GM21526 (cell line): ENCODE measurements around the gene CMC1.
"Not testable (repeated sequence)": the region's sequence is repeated elsewhere in the genome, so short reads cannot be mapped to it uniquely, and the experiment has no call there.

ENCODE experiments used
- ATAC-seq: cut with Tn5 transposase; IDR thresholded peaks from one replicate; pipeline ENCODE4 v1.9.1; 2021; ENCODE audit warnings: moderate library complexity; ENCODE audit not compliant: unreplicated experiment, low FRiP score

Gene CMC1, protein sequence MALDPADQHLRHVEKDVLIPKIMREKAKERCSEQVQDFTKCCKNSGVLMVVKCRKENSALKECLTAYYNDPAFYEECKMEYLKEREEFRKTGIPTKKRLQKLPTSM

DNA sequence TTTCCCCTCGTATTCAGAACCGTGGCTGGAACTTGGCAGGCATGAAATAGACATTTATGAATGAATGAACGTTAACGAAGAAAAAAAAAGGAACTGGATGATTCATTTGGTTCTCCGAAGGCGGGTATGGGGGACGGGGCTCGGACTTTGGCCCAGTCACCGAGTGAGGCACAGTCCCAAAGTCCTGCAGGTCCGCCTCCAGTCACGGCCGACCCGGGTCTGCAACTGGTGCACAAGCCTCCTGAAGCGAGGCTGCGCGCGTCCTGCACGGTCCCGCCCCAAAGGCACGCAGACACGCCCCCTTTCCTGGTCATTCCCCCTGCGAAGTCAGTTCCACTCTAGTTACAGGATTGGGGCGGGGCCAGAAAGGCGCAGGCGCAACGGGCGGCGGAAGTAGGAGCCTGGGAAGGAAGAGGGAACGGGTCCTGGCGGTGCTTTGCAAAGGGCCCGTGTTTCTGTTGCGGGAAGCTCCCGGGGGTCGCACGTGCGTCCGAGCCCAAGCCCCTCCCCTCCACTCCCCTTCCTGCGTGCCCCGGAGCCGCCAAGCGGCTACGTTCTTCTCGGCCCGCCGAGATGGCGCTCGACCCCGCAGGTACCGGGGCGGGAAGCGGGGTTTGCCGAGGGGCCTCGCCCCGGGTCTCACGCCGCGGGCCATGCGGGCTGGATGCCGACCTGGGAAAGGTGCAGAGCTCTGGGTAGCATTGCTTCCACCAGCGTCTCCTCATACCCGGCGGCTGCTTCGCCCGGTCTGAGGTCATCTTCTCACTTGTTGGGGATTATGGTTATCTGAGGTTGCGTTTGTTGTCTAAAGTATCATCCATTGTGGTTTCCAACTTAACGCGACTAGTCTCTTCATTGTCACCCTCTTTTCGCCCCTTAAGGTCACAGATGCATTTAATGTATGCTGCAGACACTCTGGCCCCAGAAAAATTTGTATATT, at the start of gene CMC1:
Gene CMC1, plus strand, starts transcription at position 399 of the 940 bp plus-strand sequence. Its CDS starts 175 bp downstream, at position 574.
- peak; percentile 98 for ATAC-seq

DNA sequence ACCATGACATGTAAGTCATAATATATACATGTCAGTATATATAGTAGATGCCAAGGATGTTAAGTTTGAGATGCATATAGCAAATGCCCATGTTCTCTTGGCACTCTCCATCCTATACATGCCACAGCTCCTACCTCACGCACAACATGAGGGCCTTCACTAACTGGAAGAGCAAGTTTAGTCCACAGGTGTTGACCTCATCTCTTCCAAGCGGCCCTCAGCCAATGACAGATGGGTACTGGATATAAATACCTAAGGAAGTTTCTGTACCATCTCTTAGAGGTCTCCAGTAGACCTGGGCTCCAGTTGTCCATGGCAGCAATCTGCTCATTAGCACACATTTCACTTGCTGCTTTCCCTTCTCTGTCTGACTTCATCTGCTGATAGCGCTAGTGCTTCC, 43.3 kb upstream of the CMC1 start:
- ATAC-seq: no peak

DNA sequence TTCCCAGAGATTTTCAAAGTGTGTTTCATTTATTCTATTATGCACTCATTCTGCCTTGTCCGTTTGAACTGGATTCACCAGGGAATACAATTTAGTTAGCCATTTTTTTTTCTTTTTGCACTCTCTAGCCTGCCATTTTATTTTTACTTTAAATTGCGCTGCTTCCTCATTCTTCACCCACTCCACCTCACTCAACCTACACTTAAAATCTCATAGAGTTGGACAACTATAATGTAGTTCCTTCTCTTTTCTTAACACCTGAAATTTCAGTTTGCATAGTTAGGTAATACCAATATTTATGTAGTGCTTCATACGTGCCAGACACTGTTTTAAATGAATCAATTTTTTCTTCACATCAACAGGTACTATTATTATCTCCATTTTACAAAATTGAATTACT, 42.4 kb upstream of the CMC1 start:
- no peak for ATAC-seq

DNA sequence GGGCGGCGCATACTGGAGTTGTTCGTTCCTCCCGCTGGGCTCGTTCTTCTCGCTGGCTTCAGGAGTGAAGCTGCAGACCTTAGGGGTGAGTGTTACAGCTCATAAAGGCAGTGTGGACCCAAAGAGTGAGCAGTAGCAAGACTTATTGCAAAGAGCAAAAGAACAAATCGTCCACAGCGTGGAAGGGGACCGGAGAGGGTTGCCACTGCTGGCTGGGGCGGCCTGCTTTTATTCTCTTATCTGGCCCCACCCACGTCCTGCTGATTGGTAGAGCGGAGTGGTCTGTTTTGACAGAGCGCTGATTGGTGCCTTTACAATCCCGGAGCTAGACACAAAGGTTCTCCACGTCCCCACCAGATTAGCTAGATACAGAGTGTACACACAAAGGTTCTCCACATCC, 41.8 kb upstream of the CMC1 start:
- ATAC-seq: not testable (repeated sequence)

DNA sequence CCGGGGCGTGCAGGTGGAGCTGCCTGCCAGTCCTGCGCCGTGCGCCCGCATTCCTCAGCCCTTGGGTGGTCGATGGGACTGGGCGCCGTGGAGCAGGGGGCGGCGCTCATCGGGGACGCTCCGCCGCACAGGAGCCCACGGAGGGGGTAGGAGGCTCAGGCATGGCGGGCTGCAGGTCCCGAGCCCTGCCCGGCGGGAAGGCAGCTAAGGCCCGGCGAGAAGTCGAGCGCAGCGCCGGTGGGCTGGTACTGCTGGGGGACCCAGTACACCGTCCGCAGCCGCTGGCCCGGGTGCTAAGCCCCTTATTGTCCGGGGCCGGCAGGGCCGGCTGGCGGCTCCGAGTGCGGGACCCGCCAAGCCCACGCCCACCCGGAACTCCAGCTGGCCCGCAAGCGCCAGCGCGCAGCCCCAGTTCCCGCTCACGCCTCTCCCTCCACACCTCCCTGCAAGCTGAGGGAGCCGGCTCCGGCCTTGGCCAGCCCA, 41.0 kb upstream of the CMC1 start:
- not testable (repeated sequence) for ATAC-seq

DNA sequence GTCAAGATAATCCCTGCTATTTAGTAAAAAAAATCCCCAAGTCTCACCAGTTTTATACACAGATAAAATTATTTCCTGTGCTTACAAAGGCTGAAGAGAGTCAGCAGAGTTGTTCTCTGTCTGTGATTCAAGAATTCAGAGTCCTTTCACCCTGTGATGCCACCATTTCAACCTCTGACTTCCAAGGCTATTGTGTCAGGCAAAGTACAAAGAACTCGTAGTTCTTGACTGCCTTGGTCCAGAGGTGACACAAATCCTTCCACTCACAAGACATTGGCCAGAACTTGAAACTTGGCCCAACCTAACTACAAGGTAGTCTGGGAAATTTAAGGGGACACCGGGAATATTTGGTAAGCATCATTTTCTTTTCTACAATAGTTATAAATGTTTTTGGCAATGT, 34.9 kb upstream of the CMC1 start:
- ATAC-seq: no peak

DNA sequence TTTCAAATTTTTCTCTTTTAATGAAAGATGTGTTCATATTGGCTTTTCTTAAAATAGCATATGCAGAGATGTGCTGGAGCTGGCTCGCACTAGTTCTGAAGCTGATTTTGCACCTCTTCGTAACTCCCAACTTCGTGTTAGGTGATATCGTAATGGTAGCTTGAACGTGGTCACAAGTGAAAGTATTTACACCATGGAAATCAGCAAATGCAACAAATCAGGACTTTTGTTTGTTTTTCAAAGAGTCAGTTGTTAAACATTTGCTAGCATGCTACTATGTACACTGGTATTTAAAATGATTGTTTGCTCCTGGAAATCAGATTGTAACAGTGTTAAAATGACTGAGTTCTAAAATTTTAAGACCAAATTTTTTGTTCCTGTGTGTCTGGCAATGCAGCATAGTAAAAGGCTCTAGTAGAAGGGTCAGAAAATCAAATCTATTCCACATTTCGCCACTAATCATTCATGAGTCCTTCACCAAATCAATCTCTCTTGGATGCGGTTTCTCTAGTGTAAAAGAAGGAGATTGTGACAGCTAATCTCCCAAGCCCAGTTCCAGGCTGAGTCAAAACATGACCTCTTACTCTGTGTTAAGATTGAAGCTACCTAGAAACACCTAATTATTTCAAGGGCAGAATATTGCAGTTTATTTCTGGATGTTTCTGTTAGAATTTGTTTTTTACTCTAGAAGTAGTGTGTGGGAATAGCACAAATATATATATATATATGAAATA, 34.3 kb upstream of the CMC1 start:
- ATAC-seq: no peak

DNA sequence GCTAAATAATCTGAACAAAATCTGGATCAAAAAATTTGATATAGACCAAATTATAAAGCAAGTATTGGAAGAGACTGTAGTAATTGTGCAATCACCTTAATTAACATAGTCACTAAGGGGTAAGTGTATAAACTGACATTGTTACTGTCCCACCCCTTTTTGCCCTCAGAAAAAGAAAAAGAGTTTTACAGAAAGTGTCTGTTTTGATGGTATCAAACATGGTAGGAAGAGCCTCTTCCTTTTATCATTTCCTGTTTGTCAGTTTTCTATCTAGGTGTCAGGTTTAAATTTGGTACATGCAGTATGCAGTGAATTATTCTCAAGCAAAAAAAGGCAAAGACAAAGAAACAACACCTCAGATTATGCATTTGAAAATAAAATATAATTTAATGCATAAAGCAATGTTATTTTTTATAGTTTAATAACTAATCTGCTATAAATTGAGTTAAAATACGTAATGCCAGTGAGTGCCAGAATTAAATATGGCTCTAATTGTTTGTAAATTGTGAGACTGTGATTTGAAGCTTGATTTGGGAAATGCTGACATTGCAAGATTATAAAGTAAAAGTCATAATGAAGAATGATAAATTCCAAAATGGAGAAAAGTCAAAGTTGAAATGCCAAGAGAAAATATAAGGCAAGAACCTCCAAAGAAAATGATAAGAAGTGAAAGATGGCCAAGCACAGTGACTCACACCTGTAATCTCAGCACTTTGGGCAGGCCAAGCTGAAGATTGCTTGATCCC, 30.3 kb upstream of the CMC1 start:
- ATAC-seq: no peak

DNA sequence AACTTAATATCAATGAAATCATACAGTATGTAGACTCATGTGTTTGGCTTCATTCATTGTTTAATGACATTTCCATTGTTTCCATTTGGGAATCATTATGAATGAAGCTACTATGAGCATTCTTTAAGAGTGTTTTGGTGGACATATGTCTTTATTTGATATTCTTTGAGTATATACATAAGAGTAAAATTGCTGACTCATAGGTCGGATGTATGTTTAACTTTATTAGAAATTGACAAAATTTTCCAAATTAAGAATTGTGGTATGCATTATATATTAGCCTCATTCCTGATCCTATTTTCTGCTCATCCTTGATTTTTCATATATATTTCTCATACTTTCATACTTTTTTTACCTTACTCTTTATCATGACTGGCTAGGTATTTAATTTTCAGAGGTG, 28.7 kb upstream of the CMC1 start:
- ATAC-seq: no peak

DNA sequence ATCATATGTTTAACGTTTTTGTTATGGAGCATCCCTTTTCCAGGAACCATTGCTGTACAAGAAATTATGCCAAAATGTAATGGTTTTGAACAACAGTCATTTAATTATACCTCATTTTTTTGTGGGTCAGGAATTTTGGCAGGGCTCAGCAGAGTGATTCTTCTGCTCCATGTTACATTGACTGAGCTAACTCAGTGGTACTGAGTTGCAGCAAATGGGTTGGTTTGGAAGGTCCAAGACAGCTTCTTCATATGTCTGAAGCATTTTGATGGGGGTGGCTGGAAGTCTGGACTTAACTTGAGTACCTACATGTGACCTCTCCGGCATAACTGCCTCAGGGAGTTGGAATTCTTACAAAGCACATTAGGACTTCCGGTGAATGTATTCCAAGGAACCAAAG, 26.0 kb upstream of the CMC1 start:
- no peak for ATAC-seq

DNA sequence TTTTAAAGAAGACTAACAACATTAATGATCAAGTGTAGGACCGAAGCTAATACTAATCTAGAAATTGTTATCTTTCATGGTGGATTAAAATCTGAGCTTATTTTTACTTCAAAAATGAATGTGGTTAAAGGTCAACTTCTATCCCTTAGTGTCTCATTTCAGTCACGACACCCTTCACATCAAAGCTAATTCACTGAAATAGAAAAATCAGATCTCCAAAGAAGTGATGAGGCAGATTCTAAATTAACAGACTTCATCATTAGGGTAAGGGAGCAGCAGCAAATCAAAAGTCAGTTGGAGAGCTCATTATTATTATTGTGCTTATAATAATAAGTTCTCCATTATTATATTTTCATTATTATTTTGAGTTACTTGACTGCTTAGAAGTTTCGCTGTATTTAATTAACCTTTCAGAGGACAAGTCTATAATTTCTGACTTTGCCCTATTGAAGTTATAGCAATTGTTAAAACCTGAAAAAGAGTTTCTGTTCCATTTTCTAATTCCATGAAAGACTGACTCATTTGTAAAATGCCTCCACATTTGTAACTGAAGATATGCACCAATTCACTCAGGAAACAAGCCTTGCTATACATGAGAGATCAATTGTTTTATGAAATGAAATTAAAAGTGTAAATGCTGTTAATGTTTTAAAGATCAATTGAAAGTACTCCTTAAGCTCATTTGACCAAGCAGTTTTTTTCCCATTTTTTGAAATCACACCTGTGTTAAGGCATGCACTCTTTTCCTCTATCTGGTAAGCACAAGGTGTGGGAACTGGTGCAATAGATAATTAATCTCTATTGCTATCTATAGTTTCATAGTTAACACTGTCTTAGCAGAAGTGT, 23.1 kb upstream of the CMC1 start:
- no peak for ATAC-seq

DNA sequence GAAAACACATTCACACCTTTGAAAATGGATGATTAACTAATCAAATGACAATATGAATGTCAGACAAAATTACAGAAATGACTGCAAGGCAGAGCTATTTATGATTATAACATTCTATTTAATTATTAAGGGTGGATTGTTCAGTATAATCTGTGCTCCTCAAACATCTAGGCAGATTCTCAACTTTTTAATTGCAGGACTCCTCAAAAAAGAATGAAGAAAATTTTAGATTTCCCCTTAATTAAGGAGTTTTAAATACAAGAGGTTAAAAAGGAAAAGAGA, 22.6 kb upstream of the CMC1 start:
- no peak for ATAC-seq

DNA sequence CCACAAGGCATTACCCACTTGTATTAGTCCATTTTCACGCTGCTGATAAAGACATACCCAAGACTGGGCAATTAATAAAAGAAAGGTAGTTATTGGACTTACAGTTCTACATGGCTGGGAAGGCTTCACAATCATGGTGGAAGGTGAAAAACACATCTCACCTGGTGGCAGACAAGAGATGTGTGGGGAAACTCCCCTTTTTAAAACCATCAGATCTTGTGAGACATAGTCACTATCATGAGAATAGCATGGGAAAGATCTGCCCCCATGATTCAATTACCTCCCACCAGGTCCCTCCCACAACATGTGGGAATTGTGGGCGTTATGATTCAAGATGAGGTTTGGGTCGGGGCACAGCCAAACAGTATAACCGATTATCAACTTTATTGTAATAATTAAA, 17.0 kb upstream of the CMC1 start:
- ATAC-seq: no peak

DNA sequence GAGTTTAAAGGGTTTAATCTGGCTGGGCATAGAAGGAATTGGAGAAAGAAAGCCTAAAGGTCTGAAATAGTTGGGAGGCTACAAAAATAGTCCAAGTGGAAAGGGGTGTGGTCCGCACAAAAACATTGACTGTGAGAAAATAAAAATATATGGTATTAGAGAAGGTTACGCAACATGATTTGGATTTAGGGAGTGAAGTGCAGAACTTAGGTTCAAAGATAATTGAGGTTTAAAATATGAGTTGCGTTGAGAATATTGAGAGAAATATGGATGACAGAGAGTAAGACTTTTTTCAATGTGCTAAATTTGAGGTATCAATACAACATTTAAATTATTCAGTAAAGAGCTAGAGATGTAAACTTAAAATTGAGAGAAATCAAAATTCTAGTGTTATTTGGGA, 15.4 kb upstream of the CMC1 start:
- no peak for ATAC-seq

DNA sequence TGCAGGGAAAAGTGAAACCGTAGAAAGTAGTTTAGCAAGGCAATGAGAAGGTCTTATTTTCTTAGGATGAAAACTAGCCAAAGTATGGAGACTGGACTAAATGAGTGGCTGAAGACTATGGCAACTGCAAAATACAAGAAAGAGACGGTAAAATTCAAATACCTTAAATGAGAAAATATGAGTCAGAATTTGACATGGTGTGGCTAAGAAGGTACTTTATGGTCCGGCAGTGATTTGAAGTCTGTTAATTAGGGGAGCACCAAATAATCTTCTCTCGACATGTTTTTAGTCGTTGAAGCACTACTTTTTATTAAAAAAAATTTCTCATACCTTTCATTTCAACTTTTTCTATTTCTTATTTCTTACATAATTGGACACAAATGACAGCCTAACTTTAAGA, 12.8 kb upstream of the CMC1 start:
- no peak for ATAC-seq

DNA sequence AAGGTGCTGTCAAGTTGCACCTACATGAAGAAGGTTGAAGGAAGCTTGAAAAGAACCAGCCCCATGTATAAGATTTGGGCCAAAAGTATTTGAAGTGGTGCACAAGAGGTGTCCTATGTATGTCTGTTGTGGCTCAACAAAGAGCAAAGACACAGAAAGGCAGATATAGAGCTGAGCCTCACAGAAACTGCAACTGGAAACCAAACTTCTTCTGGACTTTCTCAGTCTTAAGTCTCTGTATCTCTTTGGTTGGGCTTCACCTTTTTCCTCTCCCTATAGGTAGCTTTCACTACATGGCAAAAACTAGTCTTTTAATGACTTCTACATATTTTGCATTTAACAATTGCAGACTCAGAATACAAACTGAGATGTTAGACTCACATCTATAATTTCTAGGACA, 8.8 kb upstream of the CMC1 start:
- ATAC-seq: peak; percentile 45

DNA sequence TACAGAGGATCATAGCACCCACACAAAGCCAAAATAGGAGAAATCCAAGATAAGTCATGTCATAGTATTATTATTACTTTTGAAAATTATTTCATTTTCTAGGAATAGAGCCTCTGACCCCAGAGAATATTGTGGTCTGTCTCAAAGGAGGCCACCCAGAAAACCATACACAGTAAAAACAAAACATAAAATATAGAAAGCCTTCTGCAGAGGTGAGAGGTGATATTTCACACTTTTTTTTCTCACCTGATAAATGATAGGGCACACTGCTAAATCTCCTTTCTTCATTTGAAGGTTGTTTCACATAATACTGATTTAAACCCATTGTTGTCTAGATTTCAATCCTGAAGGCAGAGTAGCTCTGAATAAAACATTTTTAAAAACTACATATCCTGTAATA, 7.0 kb upstream of the CMC1 start:
- ATAC-seq: no peak

DNA sequence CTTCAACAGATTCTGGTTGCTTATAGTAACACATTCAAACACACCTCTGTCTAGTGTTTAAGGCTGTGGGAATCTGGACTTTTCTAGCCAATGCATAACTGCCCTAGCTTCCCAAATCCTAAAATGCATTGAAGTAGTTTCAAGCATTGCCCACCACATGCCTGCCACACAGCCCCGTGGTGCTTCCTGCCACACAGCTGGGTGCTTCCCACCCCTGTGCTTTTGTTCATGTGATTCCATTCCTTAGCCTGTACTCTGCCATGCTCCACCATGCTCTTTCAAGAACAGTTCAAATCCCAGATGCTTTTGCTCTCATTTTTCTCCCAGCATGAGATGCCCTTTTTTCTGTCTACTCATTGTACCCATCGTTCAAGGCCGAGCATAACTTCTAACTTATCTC, 2.3 kb upstream of the CMC1 start:
- no peak for ATAC-seq

DNA sequence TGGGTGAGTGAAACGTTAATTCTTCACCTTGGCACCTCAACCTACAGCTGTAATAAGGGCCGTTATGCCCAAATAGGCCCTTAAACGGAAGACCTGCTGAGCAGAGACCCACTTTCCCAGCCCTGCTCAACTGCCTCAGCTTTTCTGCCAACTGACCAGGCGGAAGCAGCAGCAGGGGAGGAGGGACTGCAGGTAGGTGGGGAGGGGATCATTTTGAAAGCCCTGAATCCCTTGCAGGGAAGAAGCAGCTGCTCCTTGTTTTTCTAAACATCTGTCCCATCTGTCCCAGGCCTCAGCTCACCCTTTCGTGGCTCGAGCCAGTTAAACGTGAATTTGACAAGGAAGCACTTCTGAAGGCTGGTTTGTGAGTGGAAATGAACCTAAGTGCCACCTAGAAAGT, 978 bp upstream of the CMC1 start:
- ATAC-seq: no peak

DNA sequence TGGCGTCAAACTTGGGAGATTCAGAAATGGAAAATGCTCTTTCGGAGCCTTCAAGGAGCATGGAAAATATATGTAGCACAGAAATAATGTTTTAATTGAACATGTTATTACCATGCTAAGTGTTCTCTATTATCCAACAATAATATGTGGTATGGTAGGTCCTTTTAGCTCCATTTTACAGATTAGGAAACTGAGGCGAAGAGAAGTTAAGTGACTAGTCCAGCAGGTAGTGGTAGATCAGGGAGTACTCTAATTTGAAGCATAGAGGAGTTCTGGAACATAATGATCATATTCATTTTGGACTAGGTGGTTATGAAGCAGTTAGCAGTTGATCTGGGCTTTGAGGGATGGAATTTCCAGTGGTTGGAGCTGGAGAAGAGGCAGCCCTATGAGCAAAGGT, 1.1 kb downstream of the CMC1 start:
- no peak for ATAC-seq
